CD4-positive, alpha-beta T cell (primary cell): ENCODE measurements around the gene IFT25. TPM values are rescaled to one million over a fixed set of nuclear protein-coding genes. Genes with fewer than 3 reads are reported as not detected.

Experiments
- ATAC-seq: fragments of 200-7000 bp; cut with Tn5 transposase; one replicate; pipeline ENCODE4 v1.10.0; 2022; ENCODE audit warnings: mild to moderate bottlenecking; ENCODE audit not compliant: poor library complexity
- CTCF ChIA-PET: fragments of 350-600 bp; sonication (Branson Sonifier 250); formaldehyde crosslinking; loops from one replicate; lab custom pipeline; 2021; ENCODE audit warnings: antibody characterized with exemption, inconsistent platforms; lab: Charles Lee
- POLR2A ChIA-PET: fragments of 350-600 bp; sonication (Branson Sonifier 250); formaldehyde crosslinking; loops from one replicate; lab custom pipeline; 2021; ENCODE audit warnings: antibody characterized with exemption, inconsistent platforms; lab: Charles Lee
- DNase-seq, 14 experiments: peaks; one replicate each; pipeline ENCODE4 v3.0.0-alpha.2; 2013 to 2020; ENCODE audit warnings: mixed read lengths in 2 of 14
- H3K27ac ChIP-seq, 2 donors: one replicate each; pipeline versions ENCODE4 v1.5.1 to v1.7.0; 2013; ENCODE audit warnings: low read length in 2 of 2, low read depth in 1 of 2, mild to moderate bottlenecking in 1 of 2
- H3K27me3 ChIP-seq, 2 experiments: 1 replicate in 1 of 2; 2 replicates in 1 of 2; pipeline versions ENCODE4 v1.6.1 to v1.7.0; 2013; ENCODE audit warnings: low read length in 2 of 2, control low read depth in 1 of 2, mild to moderate bottlenecking in 1 of 2, moderate library complexity in 1 of 2; ENCODE audit not compliant: insufficient read depth in 2 of 2, control insufficient read depth in 1 of 2
- H3K36me3 ChIP-seq: one replicate; pipeline ENCODE4 v1.6.1; 2013; ENCODE audit warnings: low read length, control low read depth; ENCODE audit not compliant: insufficient read depth
- H3K4me1 ChIP-seq: one replicate; pipeline ENCODE4 v1.6.1; 2013; ENCODE audit warnings: low read length, control low read depth; ENCODE audit not compliant: insufficient read depth
- H3K4me3 ChIP-seq: one replicate; pipeline ENCODE4 v1.5.1; 2013; ENCODE audit warnings: mild to moderate bottlenecking, low read length, moderate library complexity
- H3K9me3 ChIP-seq, 2 experiments: 1 replicate in 1 of 2; 2 replicates in 1 of 2; pipeline versions ENCODE4 v1.6.1 to v1.7.0; 2013; ENCODE audit warnings: low read length in 2 of 2, mild to moderate bottlenecking in 2 of 2, control low read depth in 1 of 2, moderate library complexity in 1 of 2; ENCODE audit not compliant: control insufficient read depth in 1 of 2, insufficient read depth in 1 of 2
- H3K27ac Mint-ChIP-seq: one replicate; pipeline ENCODE4 v1.8.0; 2020; ENCODE audit warnings: mixed read lengths
- H3K27me3 Mint-ChIP-seq: one replicate; pipeline ENCODE4 v1.8.0; 2021; ENCODE audit warnings: mixed read lengths
- H3K36me3 Mint-ChIP-seq: one replicate; pipeline ENCODE4 v1.8.0; 2021; ENCODE audit warnings: low read depth, mixed read lengths
- H3K4me1 Mint-ChIP-seq: one replicate; pipeline ENCODE4 v1.8.0; 2021; ENCODE audit warnings: low read depth, mixed read lengths
- H3K4me3 Mint-ChIP-seq: one replicate; pipeline ENCODE4 v1.8.0; 2020; ENCODE audit warnings: mild to moderate bottlenecking, mixed read lengths
- H3K9me3 Mint-ChIP-seq: one replicate; pipeline ENCODE4 v1.8.0; 2020; ENCODE audit warnings: mixed read lengths
- intact Hi-C, 2 experiments: fragments of 100-400 bp; cut with DNase I in 1 of 2; cut with micrococcal nuclease in 1 of 2; formaldehyde crosslinking; loops; one replicate each; pipeline versions ENCODE4 v1.15.1 to v1.9.0; 2023 to 2025; cut with DNase I, micrococcal nuclease
- total RNA-seq, 174 experiments: library from RNA in 2 of 174; stranded (reverse) in 2 of 174; gene quantifications; one replicate each; pipeline ENCODE4 v1.2.3 and lab custom pipeline; 2021 to 2026
- TF ChIP-seq, protein P1 (sequence below): fragments of 200-600 bp; IDR thresholded peaks from one replicate; pipeline ENCODE4 v1.8.0; 2022; ENCODE audit warnings: antibody characterized with exemption, mild to moderate bottlenecking

The IFT25 gene
- total RNA-seq, 2 experiments from 2014 or later = 12.7 to 13.9 TPM

DNA sequence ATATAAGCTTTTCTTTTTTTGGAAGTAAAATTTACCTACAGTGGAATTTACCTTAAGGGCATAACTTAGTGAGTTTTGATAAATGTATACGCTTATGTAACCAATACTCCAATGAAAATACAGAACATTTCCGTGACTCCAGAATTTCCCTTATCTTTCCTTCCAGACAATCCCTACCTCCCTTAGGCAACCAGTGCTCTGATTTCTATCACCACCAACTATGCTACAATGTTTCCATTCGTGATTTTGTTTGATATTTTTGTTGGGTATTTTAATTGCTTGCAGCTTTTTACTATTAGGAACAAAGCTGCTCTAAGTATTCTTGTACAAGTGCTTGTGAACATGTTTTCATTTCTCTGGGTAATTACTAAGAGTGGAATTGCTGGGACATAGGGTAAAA, 14.6 kb downstream of the IFT25 start:
- Histone ChIP-seq H3K4me3 (no peak overlapping the region), H3K9me3 (peaks cover 7 to 14% of the 10 kb centered on the region in 2 experiments), H3K36me3 (peaks cover 23% of the 10 kb centered on the region), H3K27ac (no peak overlapping the region), H3K27me3 (no peaks in the 10 kb centered on the region), H3K4me1 (no peaks in the 10 kb centered on the region)
- Mint-ChIP-seq H3K4me3 (no peak overlapping the region), H3K27me3 (no peaks in the 10 kb centered on the region), H3K36me3 (peaks cover 61% of the 10 kb centered on the region), H3K4me1 (no peaks in the 10 kb centered on the region), H3K9me3 (peaks cover 2% of the 10 kb centered on the region), H3K27ac (no peak overlapping the region)
- ChIA-PET CTCF (no interaction called here), POLR2A (no interaction called here)
- no peak for ATAC-seq
- TF ChIP-seq, protein P1, sequence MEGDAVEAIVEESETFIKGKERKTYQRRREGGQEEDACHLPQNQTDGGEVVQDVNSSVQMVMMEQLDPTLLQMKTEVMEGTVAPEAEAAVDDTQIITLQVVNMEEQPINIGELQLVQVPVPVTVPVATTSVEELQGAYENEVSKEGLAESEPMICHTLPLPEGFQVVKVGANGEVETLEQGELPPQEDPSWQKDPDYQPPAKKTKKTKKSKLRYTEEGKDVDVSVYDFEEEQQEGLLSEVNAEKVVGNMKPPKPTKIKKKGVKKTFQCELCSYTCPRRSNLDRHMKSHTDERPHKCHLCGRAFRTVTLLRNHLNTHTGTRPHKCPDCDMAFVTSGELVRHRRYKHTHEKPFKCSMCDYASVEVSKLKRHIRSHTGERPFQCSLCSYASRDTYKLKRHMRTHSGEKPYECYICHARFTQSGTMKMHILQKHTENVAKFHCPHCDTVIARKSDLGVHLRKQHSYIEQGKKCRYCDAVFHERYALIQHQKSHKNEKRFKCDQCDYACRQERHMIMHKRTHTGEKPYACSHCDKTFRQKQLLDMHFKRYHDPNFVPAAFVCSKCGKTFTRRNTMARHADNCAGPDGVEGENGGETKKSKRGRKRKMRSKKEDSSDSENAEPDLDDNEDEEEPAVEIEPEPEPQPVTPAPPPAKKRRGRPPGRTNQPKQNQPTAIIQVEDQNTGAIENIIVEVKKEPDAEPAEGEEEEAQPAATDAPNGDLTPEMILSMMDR = no peak
- DNase-seq = no peak
- intact Hi-C loops = no loop called here

DNA sequence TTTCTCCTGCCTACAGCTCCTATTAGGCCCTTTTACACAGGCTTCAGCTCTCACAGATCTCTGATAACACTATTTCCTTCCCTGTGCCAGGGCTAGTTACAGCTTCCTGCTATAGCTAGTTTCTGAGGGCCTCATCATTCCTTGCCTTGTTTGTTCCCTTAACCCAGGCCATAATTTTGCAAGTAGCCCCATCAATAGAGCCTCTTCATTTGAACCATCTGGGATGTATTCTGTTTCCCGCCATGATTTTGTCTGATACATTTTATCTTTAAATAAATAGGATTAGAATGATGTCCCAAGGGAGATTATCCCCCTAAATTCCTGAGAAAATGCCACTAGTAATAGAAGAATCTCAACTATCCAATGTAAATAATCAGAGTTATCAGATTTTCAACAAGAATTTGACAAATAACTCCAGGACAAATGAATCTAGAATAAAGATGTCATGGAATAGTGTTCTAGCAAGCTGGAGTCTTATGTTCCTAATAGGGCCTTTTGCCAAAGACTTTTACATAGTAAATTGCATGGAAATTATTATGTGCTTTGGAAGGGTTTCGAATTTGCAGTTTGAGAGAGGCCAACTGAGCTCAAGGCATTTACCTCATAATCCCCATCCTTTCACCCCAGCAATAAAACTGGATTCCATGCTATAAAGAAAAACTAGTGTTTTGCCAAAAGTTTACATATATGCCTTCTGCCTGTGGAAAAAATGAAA, 16.1 kb downstream of the IFT25 start:
- Histone ChIP-seq H3K4me3 (no peak overlapping the region), H3K4me1 (no peaks in the 10 kb centered on the region), H3K36me3 (peaks cover 15% of the 10 kb centered on the region), H3K27me3 (no peaks in the 10 kb centered on the region), H3K9me3 (peaks cover 4 to 10% of the 10 kb centered on the region in 2 experiments), H3K27ac (no peak overlapping the region)
- ATAC-seq = no peak
- no peaks in the 10 kb centered on the region for H3K9me3 Mint-ChIP-seq
- no peak for DNase-seq
- no peaks in the 10 kb centered on the region for H3K4me1 Mint-ChIP-seq
- ChIA-PET CTCF (no interaction called here), POLR2A (no interaction called here)
- H3K36me3 Mint-ChIP-seq = peaks cover 56% of the 10 kb centered on the region
- H3K27ac Mint-ChIP-seq = no peak overlapping the region
- intact Hi-C loops = no loop called here
- H3K27me3 Mint-ChIP-seq = no peaks in the 10 kb centered on the region
- H3K4me3 Mint-ChIP-seq = no peak overlapping the region
- TF ChIP-seq, protein P1 = no peak

DNA sequence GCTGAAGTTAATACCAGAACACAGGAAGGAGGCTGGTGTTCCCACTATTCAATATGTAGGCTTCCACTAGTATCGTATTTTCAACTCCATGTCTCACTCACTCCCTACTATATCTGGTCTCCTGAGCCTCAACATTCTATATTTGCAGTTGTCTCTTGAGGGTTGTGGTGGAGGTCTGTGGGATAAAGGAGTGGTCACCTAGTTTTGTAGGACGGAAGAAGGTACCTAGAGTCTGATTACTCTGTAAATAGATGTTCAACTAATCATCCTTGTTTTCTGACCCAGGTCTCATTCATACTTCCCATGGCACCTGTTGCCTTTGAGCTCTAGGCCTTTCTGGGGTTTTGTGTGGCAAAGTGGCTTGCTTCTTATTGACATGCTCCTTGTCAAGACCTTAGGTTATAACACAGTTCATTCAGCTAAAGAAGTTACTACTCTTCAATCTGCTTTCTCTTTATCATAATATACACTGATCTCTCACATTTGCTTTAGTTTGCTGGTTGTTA, 18.1 kb downstream of the IFT25 start:
- peaks cover 71% of the 10 kb centered on the region for H3K36me3 Mint-ChIP-seq
- H3K9me3 Mint-ChIP-seq = no peaks in the 10 kb centered on the region
- ChIA-PET POLR2A (interaction anchor here (1.2 to 1.6 kb wide), 2 partner anchors 18 to 34 kb away, joined by 4 to 7 read pairs; partner anchors contain the start of genes DIO1 and IFT25), CTCF (interaction anchor here (1.1 kb wide), 1 partner anchor 32 kb away, joined by 4 read pairs; no protein-coding TSS in a partner anchor)
- no peak overlapping the region for H3K27ac Mint-ChIP-seq
- H3K27me3 Mint-ChIP-seq = no peaks in the 10 kb centered on the region
- H3K4me3 ChIP-seq = no peak overlapping the region
- H3K9me3 ChIP-seq = peaks cover 0 to 6% of the 10 kb centered on the region in 2 experiments
- H3K4me1 ChIP-seq = no peaks in the 10 kb centered on the region
- H3K27me3 ChIP-seq = no peaks in the 10 kb centered on the region
- H3K27ac ChIP-seq = no peak overlapping the region
- no peaks in the 10 kb centered on the region for H3K4me1 Mint-ChIP-seq
- no peak for DNase-seq
- peaks cover 26% of the 10 kb centered on the region for H3K36me3 ChIP-seq
- H3K4me3 Mint-ChIP-seq = no peak overlapping the region
- intact Hi-C loops = no loop called here
- ATAC-seq = no peak
- TF ChIP-seq, protein P1 = no peak
